GM12872 (cell line): Measurements from ENCODE around the gene ATOX1.

ENCODE experiments used
- CTCF ChIP-seq: IDR thresholded peaks from 3 replicates; pipeline ENCODE4 v1.5.1; 2011; ENCODE audit warnings: low read depth, mild to moderate bottlenecking, low read length, moderate library complexity; ENCODE audit not compliant: insufficient read depth

ATOX1 gene

GRCh38 chr5:151718153-151718552 lies 40.3 kb downstream of the ATOX1 start:
- TF ChIP-seq CTCF: no peak

- no peak for TF ChIP-seq CTCF
These were observed 41.0 kb downstream of the ATOX1 start for GRCh38 chr5:151717416-151717815.

GRCh38 chr5:151709109-151709735 lies 49.2 kb downstream of the ATOX1 start:
- no peak for TF ChIP-seq CTCF

GRCh38 chr5:151708126-151708525 lies 50.3 kb downstream of the ATOX1 start:
- TF ChIP-seq CTCF: no peak

GRCh38 chr5:151707567-151707966 lies 50.9 kb downstream of the ATOX1 start:
- TF ChIP-seq CTCF: no peak

- no peak for TF ChIP-seq CTCF
These were observed 51.5 kb downstream of the ATOX1 start for GRCh38 chr5:151706906-151707305.

GRCh38 chr5:151703780-151704179 lies 54.7 kb downstream of the ATOX1 start:
- no peak for TF ChIP-seq CTCF
